GM12878 (cell line): ENCODE results near the gene PARP8. TPM values are rescaled to one million over a fixed set of nuclear protein-coding genes. Genes with fewer than 3 reads are reported as not detected.

Experiments used
- ATAC-seq: fragments of 200-7000 bp; cut with Tn5 transposase; 3 replicates; pipeline ENCODE4 v1.9.1; 2020; ENCODE audit warnings: mild to moderate bottlenecking, moderate library complexity
- BruUV-seq: library from RNA; stranded (reverse); fragments of 400-500 nt; replicated peaks from 2 replicates; lab custom pipeline; 2021; lab: Mats Ljungman, UMichigan
- CTCF ChIA-PET: fragments of 300-600 bp; sonication (Branson Sonifier 250); formaldehyde crosslinking; extraction: SDS; loops from one replicate; lab custom pipeline; 2021; ENCODE audit warnings: inconsistent platforms; lab: Yijun Ruan, JAX
- POLR2A ChIA-PET: fragments of 350-600 bp; formaldehyde crosslinking; extraction: SDS; loops from one replicate; lab custom pipeline; 2021; ENCODE audit warnings: inconsistent platforms; lab: Charles Lee
- RAD21 ChIA-PET: fragments of 300-600 bp; sonication (Branson Sonifier 250); formaldehyde crosslinking; loops from one replicate; lab custom pipeline; 2023; ENCODE audit warnings: antibody characterized with exemption; ENCODE audit not compliant: unreplicated experiment; lab: Charles Lee
- SMC1A ChIA-PET: fragments of 300-600 bp; sonication (Branson Sonifier 250); formaldehyde crosslinking; loops from one replicate; lab custom pipeline; 2023; ENCODE audit not compliant: unreplicated experiment, uncharacterized antibody; lab: Charles Lee
- DNase-seq: peaks from one replicate; pipeline ENCODE4 v3.0.0-alpha.2; 2011; ENCODE audit warnings: low read depth, low spot score
- FAIRE-seq: peaks from 3 replicates; lab custom pipeline; 2011; peaks lifted over from hg19 to GRCh38; lab: Jason Lieb, UNC
- H2AFZ ChIP-seq: 2 replicates; pipeline ENCODE4 v1.6.0; 2011; ENCODE audit warnings: low read depth, low read length, control low read depth; ENCODE audit not compliant: control insufficient read depth
- H3K27ac ChIP-seq: 2 replicates; pipeline ENCODE4 v1.5.1; 2011; ENCODE audit warnings: control low read depth; ENCODE audit not compliant: control insufficient read depth, insufficient read depth
- H3K27me3 ChIP-seq, 2 experiments: replicated peaks in 1 of 2; 2 replicates each; pipeline versions ENCODE4 v1.6.0 to v1.6.1; 2011; ENCODE audit warnings: low read length in 1 of 2; ENCODE audit not compliant: control insufficient read depth in 2 of 2, insufficient read depth in 2 of 2
- H3K36me3 ChIP-seq, 2 experiments: 2 replicates each; pipeline ENCODE4 v1.5.1; 2011; ENCODE audit warnings: low read length in 1 of 2; ENCODE audit not compliant: control insufficient read depth in 2 of 2, insufficient read depth in 2 of 2
- H3K4me1 ChIP-seq: 2 replicates; pipeline ENCODE4 v1.6.1; 2011; ENCODE audit warnings: mild to moderate bottlenecking, low read length, moderate library complexity, mixed read lengths; ENCODE audit not compliant: control insufficient read depth, insufficient read depth
- H3K4me2 ChIP-seq: 2 replicates; pipeline ENCODE4 v1.6.0; 2011; ENCODE audit warnings: control low read depth; ENCODE audit not compliant: control insufficient read depth, insufficient read depth
- H3K4me3 ChIP-seq: fragments of 200-600 bp; sonication (generic); 2 replicates; pipeline ENCODE4 v1.5.1; 2016
- H3K79me2 ChIP-seq: 2 replicates; pipeline ENCODE4 v1.6.0; 2011; ENCODE audit warnings: low read length; ENCODE audit not compliant: control insufficient read depth, insufficient read depth
- H3K9ac ChIP-seq: 2 replicates; pipeline ENCODE4 v1.8.0; 2011; ENCODE audit warnings: low read length, control low read depth, mixed read lengths; ENCODE audit not compliant: control insufficient read depth, insufficient read depth
- H3K9me3 ChIP-seq: replicated peaks from 3 replicates; pipeline ENCODE4 v1.5.1; 2011; ENCODE audit warnings: mild to moderate bottlenecking, low read length; ENCODE audit not compliant: control insufficient read depth, insufficient read depth
- H4K20me1 ChIP-seq: 2 replicates; pipeline ENCODE4 v1.6.0; 2011; ENCODE audit not compliant: control insufficient read depth, insufficient read depth
- CHD1 ChIP-seq: IDR thresholded peaks from 2 replicates; pipeline ENCODE4 v1.6.1; 2012; ENCODE audit warnings: low read depth, low read length, improper control_type of control experiment
- DPF2 ChIP-seq: fragments of 450-650 bp; IDR thresholded peaks from 2 replicates; pipeline ENCODE4 v1.6.1; 2017; ENCODE audit warnings: mild to moderate bottlenecking
- GATAD2B ChIP-seq: fragments of 450-650 bp; conservative IDR thresholded peaks from 2 replicates; pipeline ENCODE4 v1.6.1; 2017; ENCODE audit warnings: low read depth, mild to moderate bottlenecking, moderate library complexity
- HDAC2 ChIP-seq: fragments of 200-600 bp; sonication (generic); IDR thresholded peaks from 2 replicates; pipeline ENCODE4 v1.6.1; 2017
- KLF5 ChIP-seq: fragments of 450-650 bp; IDR thresholded peaks from 2 replicates; pipeline ENCODE4 v1.6.1; 2014; ENCODE audit warnings: mild to moderate bottlenecking; ENCODE audit not compliant: partially characterized antibody
- MEF2A ChIP-seq: IDR thresholded peaks from 2 replicates; pipeline ENCODE4 v1.6.1; 2011; ENCODE audit warnings: low read depth, mild to moderate bottlenecking, low read length, moderate library complexity; ENCODE audit not compliant: insufficient read depth
- MTA3 ChIP-seq: IDR thresholded peaks from 2 replicates; pipeline ENCODE4 v1.6.1; 2012; ENCODE audit warnings: low read length, inconsistent platforms, borderline replicate concordance
- NFXL1 ChIP-seq: fragments of 450-650 bp; IDR thresholded peaks from 2 replicates; pipeline ENCODE4 v1.6.1; 2017; ENCODE audit warnings: antibody characterized with exemption, mild to moderate bottlenecking, borderline replicate concordance
- POLR2A ChIP-seq: IDR thresholded peaks from 2 replicates; pipeline ENCODE4 v1.6.1; 2011; ENCODE audit warnings: low read depth, mild to moderate bottlenecking, low read length
- ZBTB4 ChIP-seq: fragments of 450-650 bp; formaldehyde crosslinking; IDR thresholded peaks from 2 replicates; pipeline ENCODE4 v1.4.0; 2022; ENCODE audit warnings: mild to moderate bottlenecking, moderate library complexity
- ZNF217 ChIP-seq: fragments of 450-650 bp; IDR thresholded peaks from 2 replicates; pipeline ENCODE4 v1.6.1; 2017; ENCODE audit warnings: antibody characterized with exemption, mild to moderate bottlenecking
- ZNF592 ChIP-seq: fragments of 450-650 bp; IDR thresholded peaks from 2 replicates; pipeline ENCODE4 v1.6.1; 2017; ENCODE audit warnings: mild to moderate bottlenecking, moderate library complexity
- ZNF622 ChIP-seq: fragments of 450-650 bp; IDR thresholded peaks from 2 replicates; pipeline ENCODE4 v1.6.1; 2017; ENCODE audit warnings: mild to moderate bottlenecking, inconsistent platforms
- ZZZ3 ChIP-seq: IDR thresholded peaks from 2 replicates; pipeline ENCODE4 v1.6.1; 2011; ENCODE audit warnings: low read depth; ENCODE audit not compliant: control insufficient read depth, insufficient read length
- WGBS: methylation state at CpG from one replicate; pipeline ENCODE4 v1.1.6; 2016; ENCODE audit warnings: low lambda C conversion rate; ENCODE audit not compliant: insufficient replicate concordance, insufficient coverage; ENCODE audit errors: missing lambda C conversion rate; 5-methylcytosine and 5-hydroxymethylcytosine counted together
- in situ Hi-C: fragments of 300-500 bp; cut with MboI; formaldehyde crosslinking; loops from 9 replicates; pipeline ENCODE4 v1.14.3; 2018; ENCODE audit warnings: mixed read lengths
- intact Hi-C: fragments of 100-400 bp; cut with micrococcal nuclease; formaldehyde crosslinking; loops from one replicate; pipeline ENCODE4 v1.14.2; 2022; ENCODE audit not compliant: unreplicated experiment
- polyA plus RNA-seq, 11 experiments: library from polyadenylated mRNA; depleted of rRNA in 4 of 11; unstranded in 6 of 11; stranded (reverse) in 5 of 11; fragments of >200 nt; fragmentation: Nextera tagmentation in 4 of 11; fragmentation: Illumina TruSeq in 1 of 11; extraction: Ambion mirVana in 4 of 11; extraction: Trizol in 1 of 11; gene quantifications; 1 replicate in 1 of 11; 2 replicates in 10 of 11; pipeline versions ENCODE4 v1.2.1 to v1.2.3, GENCODE V29; 2011 to 2016; ENCODE audit warnings: inconsistent platforms in 2 of 11, missing spikeins in 2 of 11, low read depth in 1 of 11
- total RNA-seq, 4 experiments: library from RNA; depleted of rRNA in 3 of 4; stranded (reverse); fragments of >200 nt in 3 of 4; fragmentation: Illumina TruSeq in 1 of 4; extraction: Trizol in 1 of 4; gene quantifications; 2 replicates each; pipeline versions ENCODE4 v1.2.1 to v1.2.3, GENCODE V29; 2013 to 2021
- TF ChIP-seq, protein P1 (sequence below): fragments of 450-650 bp; IDR thresholded peaks from 2 replicates; pipeline ENCODE4 v1.6.1; 2017; ENCODE audit warnings: borderline replicate concordance

PARP8 gene
- total and polyA plus RNA-seq, 10 of the 15 experiments (the other 5 are each of a cell fraction or from before 2014, with no cell fraction given): 9.1 to 65.2 (median 20.6) TPM

DNA sequence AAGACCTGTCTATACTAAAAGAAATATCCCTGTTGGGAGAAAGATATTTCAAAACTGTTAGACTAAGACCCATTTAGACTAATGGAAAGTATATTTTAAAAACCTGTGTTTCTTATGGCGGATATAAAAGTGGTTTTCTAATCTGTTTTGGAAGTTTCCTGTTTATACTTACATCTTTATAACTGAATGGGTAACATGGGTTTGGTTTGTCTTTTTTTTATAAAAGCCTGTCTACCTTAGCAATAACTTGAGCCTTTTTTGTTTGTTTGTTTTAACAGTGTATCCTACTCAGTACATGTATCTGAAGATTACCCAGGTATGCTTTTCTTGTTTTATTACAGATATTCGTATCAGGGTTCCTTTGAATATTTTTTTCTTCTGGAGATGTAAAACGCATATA, 83.4 kb downstream of the PARP8 start (continued):
- TF ChIP-seq ZNF592: no peak
- no peak for TF ChIP-seq ZNF622
- TF ChIP-seq, all 136 proteins: peak for 0

DNA sequence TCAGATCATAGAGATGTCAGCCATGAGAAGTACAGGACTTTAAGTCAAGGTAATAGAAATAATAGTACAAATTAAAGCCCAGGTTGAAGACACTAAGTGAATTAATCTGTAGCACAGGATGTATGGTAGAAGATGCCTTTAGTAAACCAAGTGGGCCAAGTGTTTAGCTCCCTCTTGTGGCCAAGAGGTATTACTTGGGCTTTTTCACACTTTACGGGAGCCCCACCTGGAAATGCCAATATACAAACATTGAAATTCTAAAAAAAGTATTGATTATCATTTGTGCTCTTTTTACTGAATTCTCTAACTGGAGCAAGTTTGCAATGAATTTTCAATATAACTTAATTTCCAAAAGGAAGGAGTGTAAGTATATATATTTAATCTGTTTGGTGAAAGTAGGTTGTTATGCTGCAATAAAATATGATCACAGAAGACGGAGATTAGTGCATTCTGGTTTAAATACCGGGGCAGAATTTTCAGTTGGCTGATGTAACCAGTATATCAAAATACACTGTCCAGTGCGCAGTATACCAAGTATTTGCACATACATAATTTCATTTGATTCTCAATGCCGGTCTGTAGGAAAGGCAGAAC, 84.7 kb downstream of the PARP8 start:
- RAD21 ChIA-PET: interaction anchor here (0.8 to 1.6 kb wide), 8 partner anchors 8 to 306 kb away, joined by 3 to 8 read pairs (median 3); no protein-coding TSS in a partner anchor
- peaks cover 9% of the 10 kb centered on the region for H3K79me2 ChIP-seq
- peak; percentile 97 for ATAC-seq
- H3K4me2 ChIP-seq: no peak overlapping the region
- no peaks in the 10 kb centered on the region for H4K20me1 ChIP-seq
- no peaks in the 10 kb centered on the region for H3K4me1 ChIP-seq
- H3K36me3 ChIP-seq: no peaks in the 10 kb centered on the region
- POLR2A ChIA-PET: no interaction called here
- in situ Hi-C loops (no loop called here), intact Hi-C loops (loop anchor here (1.0 to 5.0 kb wide), 4 partner anchors 83 to 426 kb away; partner anchors contain the start of gene EMB)
- H3K9me3 ChIP-seq: no peaks in the 10 kb centered on the region
- BruUV-seq: no TSS peak
- CTCF ChIA-PET: interaction anchor here (0.9 to 2.1 kb wide), 13 partner anchors 8 to 425 kb away, joined by 3 to 12 read pairs (median 4); partner anchors contain the start of genes EMB and PARP8
- H3K9ac ChIP-seq: no peak overlapping the region
- WGBS: 78% methylated on average over 5 of the region's 5 CpGs
- H2AFZ ChIP-seq: no peak overlapping the region
- FAIRE-seq: peak; percentile 93
- H3K27ac ChIP-seq: no peak overlapping the region
- H3K4me3 ChIP-seq: no peak overlapping the region
- SMC1A ChIA-PET: interaction anchor here (0.6 to 1.9 kb wide), 14 partner anchors 12 to 394 kb away, joined by 3 to 7 read pairs (median 4); no protein-coding TSS in a partner anchor
- H3K27me3 ChIP-seq: no peaks in the 10 kb centered on the region
- DNase-seq: peak; percentile 27
- TF ChIP-seq KLF5: no peak
- TF ChIP-seq, protein P1, sequence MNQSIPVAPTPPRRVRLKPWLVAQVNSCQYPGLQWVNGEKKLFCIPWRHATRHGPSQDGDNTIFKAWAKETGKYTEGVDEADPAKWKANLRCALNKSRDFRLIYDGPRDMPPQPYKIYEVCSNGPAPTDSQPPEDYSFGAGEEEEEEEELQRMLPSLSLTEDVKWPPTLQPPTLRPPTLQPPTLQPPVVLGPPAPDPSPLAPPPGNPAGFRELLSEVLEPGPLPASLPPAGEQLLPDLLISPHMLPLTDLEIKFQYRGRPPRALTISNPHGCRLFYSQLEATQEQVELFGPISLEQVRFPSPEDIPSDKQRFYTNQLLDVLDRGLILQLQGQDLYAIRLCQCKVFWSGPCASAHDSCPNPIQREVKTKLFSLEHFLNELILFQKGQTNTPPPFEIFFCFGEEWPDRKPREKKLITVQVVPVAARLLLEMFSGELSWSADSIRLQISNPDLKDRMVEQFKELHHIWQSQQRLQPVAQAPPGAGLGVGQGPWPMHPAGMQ: no peak
- TF ChIP-seq ZBTB4 (CRISPR knock-in tag): no peak
- no peak for TF ChIP-seq HDAC2
- no peak for TF ChIP-seq DPF2
- no peak for TF ChIP-seq NFXL1
- TF ChIP-seq ZZZ3: no peak
- no peak for TF ChIP-seq MTA3
- no peak for TF ChIP-seq POLR2A
- TF ChIP-seq MEF2A: no peak
- no peak for TF ChIP-seq ZNF217
- no peak for TF ChIP-seq CHD1
- TF ChIP-seq GATAD2B: no peak
